WTC11 (cell line): ENCODE data around the gene SMAD9. TPM values are rescaled to one million over a fixed set of nuclear protein-coding genes. Genes with fewer than 3 reads are reported as not detected.

Source experiments
- ATAC-seq: fragments of 200-7000 bp; cut with Tn5 transposase; 2 replicates; pipeline ENCODE4 v1.10.0; 2021; ENCODE audit warnings: mild to moderate bottlenecking, moderate library complexity
- CTCF ChIA-PET: fragments of 300-600 bp; sonication (Branson Sonifier 250); formaldehyde crosslinking; loops from one replicate; lab custom pipeline; 2021; ENCODE audit warnings: antibody characterized with exemption; lab: Charles Lee
- POLR2A ChIA-PET: fragments of 350-600 bp; sonication (Branson Sonifier 250); formaldehyde crosslinking; loops from one replicate; lab custom pipeline; 2021; ENCODE audit warnings: antibody characterized with exemption; lab: Charles Lee
- DNase-seq: peaks from one replicate; pipeline ENCODE4 v3.0.0; 2021; ENCODE audit warnings: low spot score
- H3K27ac Mint-ChIP-seq: 2 replicates; pipeline ENCODE4 v1.8.0; 2021; ENCODE audit warnings: mixed read lengths
- H3K27me3 Mint-ChIP-seq: 2 replicates; pipeline ENCODE4 v1.8.0; 2021; ENCODE audit warnings: low read depth, mild to moderate bottlenecking, moderate library complexity, mixed read lengths
- H3K36me3 Mint-ChIP-seq: 2 replicates; pipeline ENCODE4 v1.8.0; 2021; ENCODE audit warnings: mixed read lengths
- H3K4me1 Mint-ChIP-seq: 2 replicates; pipeline ENCODE4 v1.8.0; 2022; ENCODE audit warnings: mixed read lengths
- H3K4me3 Mint-ChIP-seq: 2 replicates; pipeline ENCODE4 v1.8.0; 2021; ENCODE audit warnings: mild to moderate bottlenecking, moderate library complexity, mixed read lengths
- H3K9me3 Mint-ChIP-seq: 2 replicates; pipeline ENCODE4 v1.8.0; 2021; ENCODE audit warnings: mixed read lengths
- ATF1 ChIP-seq: sonication (generic); formaldehyde crosslinking; IDR thresholded peaks from 2 replicates; pipeline ENCODE4 v1.8.1; 2023; ENCODE audit warnings: mild to moderate bottlenecking, moderate library complexity, missing genetic modification reagents
- CREM ChIP-seq: sonication (generic); formaldehyde crosslinking; IDR thresholded peaks from 2 replicates; pipeline ENCODE4 v1.8.1; 2022; ENCODE audit warnings: mild to moderate bottlenecking, missing genetic modification reagents, moderate library complexity
- ETV6 ChIP-seq: sonication (generic); formaldehyde crosslinking; IDR thresholded peaks from 2 replicates; pipeline ENCODE4 v1.8.1; 2022; ENCODE audit warnings: mild to moderate bottlenecking, missing genetic modification reagents
- GTF2I ChIP-seq: fragments of 250-450 bp; sonication (Bioruptor Pico); conservative IDR thresholded peaks from 2 replicates; pipeline ENCODE4 v1.4.0; 2021; ENCODE audit warnings: mild to moderate bottlenecking
- HMGA2 ChIP-seq: fragments of 250-450 bp; sonication (Bioruptor Pico); IDR thresholded peaks from 2 replicates; pipeline ENCODE4 v1.4.0; 2021; ENCODE audit warnings: mild to moderate bottlenecking, moderate library complexity
- IRF2 ChIP-seq: sonication (generic); formaldehyde crosslinking; IDR thresholded peaks from 2 replicates; pipeline ENCODE4 v1.8.0; 2022; ENCODE audit warnings: low read depth, missing genetic modification reagents, borderline replicate concordance
- NFE2L1 ChIP-seq: sonication (generic); formaldehyde crosslinking; IDR thresholded peaks from 2 replicates; pipeline ENCODE4 v1.8.1; 2023; ENCODE audit warnings: missing genetic modification reagents
- NR2C2 ChIP-seq: sonication (generic); formaldehyde crosslinking; IDR thresholded peaks from 2 replicates; pipeline ENCODE4 v1.8.0; 2022; ENCODE audit warnings: mild to moderate bottlenecking, missing genetic modification reagents
- RORB ChIP-seq: fragments of 250-450 bp; sonication (Bioruptor Pico); IDR thresholded peaks from 2 replicates; pipeline ENCODE4 v1.9.0; 2021; ENCODE audit warnings: mild to moderate bottlenecking
- TCF7 ChIP-seq: sonication (generic); formaldehyde crosslinking; IDR thresholded peaks from 2 replicates; pipeline ENCODE4 v1.8.0; 2022; ENCODE audit warnings: mild to moderate bottlenecking, low read depth, missing genetic modification reagents, moderate library complexity
- ZNF121 ChIP-seq: sonication (generic); formaldehyde crosslinking; IDR thresholded peaks from 2 replicates; pipeline ENCODE4 v1.8.0; 2023; ENCODE audit warnings: missing genetic modification reagents
- ZNF138 ChIP-seq: sonication (generic); formaldehyde crosslinking; conservative IDR thresholded peaks from 2 replicates; pipeline ENCODE4 v1.8.1; 2022; ENCODE audit warnings: mild to moderate bottlenecking, moderate library complexity, missing genetic modification reagents
- ZNF219 ChIP-seq: sonication (generic); formaldehyde crosslinking; IDR thresholded peaks from 2 replicates; pipeline ENCODE4 v1.8.0; 2023; ENCODE audit warnings: missing genetic modification reagents, mild to moderate bottlenecking, borderline replicate concordance
- ZNF263 ChIP-seq: sonication (generic); formaldehyde crosslinking; IDR thresholded peaks from 2 replicates; pipeline ENCODE4 v1.8.1; 2022; ENCODE audit warnings: low read depth, mild to moderate bottlenecking, moderate library complexity, missing genetic modification reagents
- ZNF396 ChIP-seq: fragments of 250-450 bp; sonication (Bioruptor Pico); IDR thresholded peaks from 2 replicates; pipeline ENCODE4 v1.8.0; 2021; ENCODE audit warnings: mild to moderate bottlenecking, moderate library complexity, borderline replicate concordance
- total RNA-seq: library from RNA; stranded (reverse); gene quantifications from 3 replicates; pipeline ENCODE4 v1.2.3, GENCODE V29; 2021
- TF ChIP-seq, protein P1 (sequence below): sonication (generic); formaldehyde crosslinking; IDR thresholded peaks from 2 replicates; pipeline ENCODE4 v1.8.0; 2022; ENCODE audit warnings: mild to moderate bottlenecking, missing genetic modification reagents
- TF ChIP-seq, protein P2 (sequence below): fragments of 250-450 bp; sonication (Bioruptor Pico); IDR thresholded peaks from 2 replicates; pipeline ENCODE4 v1.9.0; 2021; ENCODE audit warnings: moderate library complexity, mild to moderate bottlenecking, inconsistent platforms, borderline replicate concordance
- TF ChIP-seq, protein P3 (sequence below): sonication (generic); formaldehyde crosslinking; IDR thresholded peaks from 2 replicates; pipeline ENCODE4 v1.8.0; 2022; ENCODE audit warnings: missing genetic modification reagents
- TF ChIP-seq, protein P4 (sequence below): sonication (generic); formaldehyde crosslinking; IDR thresholded peaks from 2 replicates; pipeline ENCODE4 v1.8.1; 2022; ENCODE audit warnings: mild to moderate bottlenecking, moderate library complexity, missing genetic modification reagents
- TF ChIP-seq, protein P5 (sequence below): sonication (generic); formaldehyde crosslinking; IDR thresholded peaks from 2 replicates; pipeline ENCODE4 v1.8.0; 2022; ENCODE audit warnings: mild to moderate bottlenecking, missing genetic modification reagents
- TF ChIP-seq, protein P6 (sequence below): fragments of 250-450 bp; sonication (Bioruptor Pico); IDR thresholded peaks from 2 replicates; pipeline ENCODE4 v2.1.2; 2022; ENCODE audit warnings: mild to moderate bottlenecking, moderate library complexity

SMAD9 gene
- total RNA-seq, 1 experiment from 2014 or later: 1.2 TPM

DNA sequence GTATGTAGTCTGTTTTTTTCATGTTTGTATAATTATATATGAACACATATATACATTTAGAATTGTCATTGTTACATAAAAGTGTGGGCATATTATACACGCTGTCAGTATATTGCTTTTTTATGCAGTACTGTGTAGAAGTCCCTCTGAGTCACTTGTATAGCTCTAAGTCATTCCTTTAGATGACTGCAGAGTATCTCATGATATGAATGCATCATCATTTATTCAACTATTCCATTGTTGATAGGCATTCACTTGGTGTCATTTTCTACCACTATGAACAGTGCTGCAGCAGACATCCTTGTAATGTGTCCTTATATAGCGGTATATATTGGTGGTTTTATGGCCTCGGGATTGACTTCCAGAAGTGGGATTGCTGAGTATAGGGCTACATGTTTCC lies 85.7 kb downstream of the SMAD9 start:
- ATAC-seq: no peak
- Mint-ChIP-seq H3K9me3 (no peaks in the 10 kb centered on the region), H3K4me1 (peaks cover 9% of the 10 kb centered on the region), H3K36me3 (no peaks in the 10 kb centered on the region; the same call in 1 of the 2 replicates), H3K27ac (no peak overlapping the region), H3K27me3 (no peaks in the 10 kb centered on the region), H3K4me3 (no peak overlapping the region)
- POLR2A ChIA-PET: no interaction called here
- TF ChIP-seq, protein P1, sequence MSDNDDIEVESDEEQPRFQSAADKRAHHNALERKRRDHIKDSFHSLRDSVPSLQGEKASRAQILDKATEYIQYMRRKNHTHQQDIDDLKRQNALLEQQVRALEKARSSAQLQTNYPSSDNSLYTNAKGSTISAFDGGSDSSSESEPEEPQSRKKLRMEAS (CRISPR knock-in tag): no peak
- TF ChIP-seq NFE2L1 (CRISPR knock-in tag) (no peak), ZNF219 (CRISPR knock-in tag) (no peak)
- TF ChIP-seq, protein P2, sequence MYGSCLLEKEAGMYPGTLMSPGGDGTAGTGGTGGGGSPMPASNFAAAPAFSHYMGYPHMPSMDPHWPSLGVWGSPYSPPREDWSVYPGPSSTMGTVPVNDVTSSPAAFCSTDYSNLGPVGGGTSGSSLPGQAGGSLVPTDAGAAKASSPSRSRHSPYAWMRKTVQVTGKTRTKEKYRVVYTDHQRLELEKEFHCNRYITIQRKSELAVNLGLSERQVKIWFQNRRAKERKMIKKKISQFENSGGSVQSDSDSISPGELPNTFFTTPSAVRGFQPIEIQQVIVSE (CRISPR knock-in tag): no peak
- TF ChIP-seq, protein P3, sequence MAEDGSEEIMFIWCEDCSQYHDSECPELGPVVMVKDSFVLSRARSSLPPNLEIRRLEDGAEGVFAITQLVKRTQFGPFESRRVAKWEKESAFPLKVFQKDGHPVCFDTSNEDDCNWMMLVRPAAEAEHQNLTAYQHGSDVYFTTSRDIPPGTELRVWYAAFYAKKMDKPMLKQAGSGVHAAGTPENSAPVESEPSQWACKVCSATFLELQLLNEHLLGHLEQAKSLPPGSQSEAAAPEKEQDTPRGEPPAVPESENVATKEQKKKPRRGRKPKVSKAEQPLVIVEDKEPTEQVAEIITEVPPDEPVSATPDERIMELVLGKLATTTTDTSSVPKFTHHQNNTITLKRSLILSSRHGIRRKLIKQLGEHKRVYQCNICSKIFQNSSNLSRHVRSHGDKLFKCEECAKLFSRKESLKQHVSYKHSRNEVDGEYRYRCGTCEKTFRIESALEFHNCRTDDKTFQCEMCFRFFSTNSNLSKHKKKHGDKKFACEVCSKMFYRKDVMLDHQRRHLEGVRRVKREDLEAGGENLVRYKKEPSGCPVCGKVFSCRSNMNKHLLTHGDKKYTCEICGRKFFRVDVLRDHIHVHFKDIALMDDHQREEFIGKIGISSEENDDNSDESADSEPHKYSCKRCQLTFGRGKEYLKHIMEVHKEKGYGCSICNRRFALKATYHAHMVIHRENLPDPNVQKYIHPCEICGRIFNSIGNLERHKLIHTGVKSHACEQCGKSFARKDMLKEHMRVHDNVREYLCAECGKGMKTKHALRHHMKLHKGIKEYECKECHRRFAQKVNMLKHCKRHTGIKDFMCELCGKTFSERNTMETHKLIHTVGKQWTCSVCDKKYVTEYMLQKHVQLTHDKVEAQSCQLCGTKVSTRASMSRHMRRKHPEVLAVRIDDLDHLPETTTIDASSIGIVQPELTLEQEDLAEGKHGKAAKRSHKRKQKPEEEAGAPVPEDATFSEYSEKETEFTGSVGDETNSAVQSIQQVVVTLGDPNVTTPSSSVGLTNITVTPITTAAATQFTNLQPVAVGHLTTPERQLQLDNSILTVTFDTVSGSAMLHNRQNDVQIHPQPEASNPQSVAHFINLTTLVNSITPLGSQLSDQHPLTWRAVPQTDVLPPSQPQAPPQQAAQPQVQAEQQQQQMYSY (CRISPR knock-in tag): no peak
- TF ChIP-seq, protein P4, sequence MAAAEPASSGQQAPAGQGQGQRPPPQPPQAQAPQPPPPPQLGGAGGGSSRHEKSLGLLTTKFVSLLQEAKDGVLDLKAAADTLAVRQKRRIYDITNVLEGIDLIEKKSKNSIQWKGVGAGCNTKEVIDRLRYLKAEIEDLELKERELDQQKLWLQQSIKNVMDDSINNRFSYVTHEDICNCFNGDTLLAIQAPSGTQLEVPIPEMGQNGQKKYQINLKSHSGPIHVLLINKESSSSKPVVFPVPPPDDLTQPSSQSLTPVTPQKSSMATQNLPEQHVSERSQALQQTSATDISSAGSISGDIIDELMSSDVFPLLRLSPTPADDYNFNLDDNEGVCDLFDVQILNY (CRISPR knock-in tag): no peak
- CTCF ChIA-PET: no interaction called here
- no peak for DNase-seq

DNA sequence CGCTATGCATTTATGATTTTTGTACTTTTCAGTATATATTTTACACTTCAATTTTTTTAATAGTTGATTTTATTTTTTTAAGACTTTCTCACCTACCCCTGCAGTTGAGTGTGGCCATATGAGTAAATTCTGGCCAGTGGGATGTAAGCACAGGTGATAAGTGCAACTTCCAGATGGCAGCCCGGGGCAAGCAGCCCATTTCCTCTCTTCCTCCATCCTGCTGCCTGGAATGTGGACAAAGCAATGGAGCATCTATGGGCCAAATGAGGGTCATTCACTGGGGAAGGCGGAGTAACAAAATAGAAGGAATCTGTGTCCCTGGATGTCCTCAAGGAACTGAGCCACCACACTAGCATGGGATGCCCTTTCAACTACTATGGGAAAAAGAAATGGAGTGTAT lies 88.7 kb downstream of the SMAD9 start:
- H3K36me3 Mint-ChIP-seq: peaks cover 4% of the 10 kb centered on the region
- ChIA-PET CTCF (interaction anchor here (0.8 kb wide), 1 partner anchor 18 kb away, joined by 3 read pairs; no protein-coding TSS in a partner anchor), POLR2A (no interaction called here)
- no peaks in the 10 kb centered on the region for H3K27me3 Mint-ChIP-seq
- H3K27ac Mint-ChIP-seq: no peak overlapping the region
- no peaks in the 10 kb centered on the region for H3K9me3 Mint-ChIP-seq
- no peak overlapping the region for H3K4me3 Mint-ChIP-seq
- TF ChIP-seq TCF7: no peak
- no peak for TF ChIP-seq ETV6 (CRISPR knock-in tag)
- TF ChIP-seq CREM (CRISPR knock-in tag): no peak
- no peak for TF ChIP-seq ZNF396 (CRISPR knock-in tag)
- TF ChIP-seq RORB: no peak
- TF ChIP-seq ZNF138 (CRISPR knock-in tag): no peak
- no peak for TF ChIP-seq HMGA2
- TF ChIP-seq ZNF263 (CRISPR knock-in tag): no peak
- no peak for TF ChIP-seq ZNF121 (CRISPR knock-in tag)
- no peak for TF ChIP-seq IRF2 (CRISPR knock-in tag)
- TF ChIP-seq, protein P5, sequence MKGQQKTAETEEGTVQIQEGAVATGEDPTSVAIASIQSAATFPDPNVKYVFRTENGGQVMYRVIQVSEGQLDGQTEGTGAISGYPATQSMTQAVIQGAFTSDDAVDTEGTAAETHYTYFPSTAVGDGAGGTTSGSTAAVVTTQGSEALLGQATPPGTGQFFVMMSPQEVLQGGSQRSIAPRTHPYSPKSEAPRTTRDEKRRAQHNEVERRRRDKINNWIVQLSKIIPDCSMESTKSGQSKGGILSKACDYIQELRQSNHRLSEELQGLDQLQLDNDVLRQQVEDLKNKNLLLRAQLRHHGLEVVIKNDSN (CRISPR knock-in tag): no peak
- no peak for TF ChIP-seq GTF2I
- no peak for TF ChIP-seq ATF1
- TF ChIP-seq NFE2L1 (CRISPR knock-in tag): no peak
- TF ChIP-seq, protein P6, sequence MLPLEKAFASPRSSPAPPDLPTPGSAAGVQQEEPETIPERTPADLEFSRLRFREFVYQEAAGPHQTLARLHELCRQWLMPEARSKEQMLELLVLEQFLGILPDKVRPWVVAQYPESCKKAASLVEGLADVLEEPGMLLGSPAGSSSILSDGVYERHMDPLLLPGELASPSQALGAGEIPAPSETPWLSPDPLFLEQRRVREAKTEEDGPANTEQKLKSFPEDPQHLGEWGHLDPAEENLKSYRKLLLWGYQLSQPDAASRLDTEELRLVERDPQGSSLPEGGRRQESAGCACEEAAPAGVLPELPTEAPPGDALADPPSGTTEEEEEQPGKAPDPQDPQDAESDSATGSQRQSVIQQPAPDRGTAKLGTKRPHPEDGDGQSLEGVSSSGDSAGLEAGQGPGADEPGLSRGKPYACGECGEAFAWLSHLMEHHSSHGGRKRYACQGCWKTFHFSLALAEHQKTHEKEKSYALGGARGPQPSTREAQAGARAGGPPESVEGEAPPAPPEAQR (CRISPR knock-in tag): no peak
- no peak for TF ChIP-seq NR2C2 (CRISPR knock-in tag)
- no peak for DNase-seq
- no peak for ATAC-seq
- H3K4me1 Mint-ChIP-seq: no peaks in the 10 kb centered on the region
